Measurements from ENCODE around the gene NKAIN2. TPM values are rescaled to one million over a fixed set of nuclear protein-coding genes. Genes with fewer than 3 reads are reported as not detected.
"Not testable (repeated sequence)": the region's sequence is repeated elsewhere in the genome, so short reads cannot be mapped to it uniquely, and the experiment has no call there.

The NKAIN2 gene
- total RNA-seq, 2 donors from 2014 or later = not detected

GRCh38 chr6:124190256-124190655 is 386.6 kb downstream of the NKAIN2 start:
- H3K36me3 Mint-ChIP-seq = no peaks in the 10 kb centered on the region
- no peaks in the 10 kb centered on the region for H3K4me1 Mint-ChIP-seq (ENCODE audit: low read depth in 2 of 2)
- H3K4me3 Mint-ChIP-seq = no peak overlapping the region
- peaks cover 9% of the 10 kb centered on the region for H3K9me3 Mint-ChIP-seq
- DNase-seq (ENCODE audit: low spot score) (no peak), ATAC-seq (no peak)
- H3K27ac Mint-ChIP-seq = no peak overlapping the region
- H3K27me3 Mint-ChIP-seq = no peaks in the 10 kb centered on the region

GRCh38 chr6:124193132-124193531 is 389.5 kb downstream of the NKAIN2 start:
- no peaks in the 10 kb centered on the region for H3K27me3 Mint-ChIP-seq
- no peak overlapping the region for H3K4me3 Mint-ChIP-seq
- no peaks in the 10 kb centered on the region for H3K4me1 Mint-ChIP-seq (ENCODE audit: low read depth in 2 of 2)
- no peak for ATAC-seq
- H3K27ac Mint-ChIP-seq = no peak overlapping the region
- no peak for DNase-seq (ENCODE audit: low spot score)
- H3K36me3 Mint-ChIP-seq = peaks cover 4% of the 10 kb centered on the region
- peaks cover 6% of the 10 kb centered on the region for H3K9me3 Mint-ChIP-seq

- H3K27me3 Mint-ChIP-seq = no peaks in the 10 kb centered on the region
- no peak overlapping the region for H3K4me3 Mint-ChIP-seq
- H3K36me3 Mint-ChIP-seq = peaks cover 9% of the 10 kb centered on the region
- H3K9me3 Mint-ChIP-seq = peaks cover 9% of the 10 kb centered on the region
- H3K4me1 Mint-ChIP-seq (ENCODE audit: low read depth in 2 of 2) = no peaks in the 10 kb centered on the region
- H3K27ac Mint-ChIP-seq = no peak overlapping the region
- ATAC-seq (no peak), DNase-seq (ENCODE audit: low spot score) (no peak)
Observed at GRCh38 chr6:124197148-124197547, 393.5 kb downstream of the NKAIN2 start.

GRCh38 chr6:124199286-124199685 is 395.6 kb downstream of the NKAIN2 start:
- ATAC-seq (no peak), DNase-seq (ENCODE audit: low spot score) (no peak)
- H3K27ac Mint-ChIP-seq = no peak overlapping the region
- no peaks in the 10 kb centered on the region for H3K4me1 Mint-ChIP-seq (ENCODE audit: low read depth in 2 of 2)
- H3K9me3 Mint-ChIP-seq = peaks cover 11% of the 10 kb centered on the region
- H3K36me3 Mint-ChIP-seq = peaks cover 9% of the 10 kb centered on the region
- no peak overlapping the region for H3K4me3 Mint-ChIP-seq
- H3K27me3 Mint-ChIP-seq = no peaks in the 10 kb centered on the region

- H3K27ac Mint-ChIP-seq = no peak overlapping the region
- no peaks in the 10 kb centered on the region for H3K27me3 Mint-ChIP-seq
- peaks cover 10% of the 10 kb centered on the region for H3K9me3 Mint-ChIP-seq
- peaks cover 9% of the 10 kb centered on the region for H3K36me3 Mint-ChIP-seq
- no peak overlapping the region for H3K4me3 Mint-ChIP-seq
- ATAC-seq = no peak
- no peak for DNase-seq (ENCODE audit: low spot score)
- H3K4me1 Mint-ChIP-seq (ENCODE audit: low read depth in 2 of 2) = no peaks in the 10 kb centered on the region
Observed at GRCh38 chr6:124200661-124201060, 397.0 kb downstream of the NKAIN2 start.

- no peaks in the 10 kb centered on the region for H3K4me1 Mint-ChIP-seq (ENCODE audit: low read depth in 2 of 2)
- no peak overlapping the region for H3K27ac Mint-ChIP-seq
- peaks cover 8% of the 10 kb centered on the region for H3K9me3 Mint-ChIP-seq
- ATAC-seq (no peak), DNase-seq (ENCODE audit: low spot score) (no peak)
- no peak overlapping the region for H3K4me3 Mint-ChIP-seq
- peaks cover 5% of the 10 kb centered on the region for H3K36me3 Mint-ChIP-seq
- no peaks in the 10 kb centered on the region for H3K27me3 Mint-ChIP-seq
Observed at GRCh38 chr6:124203101-124203811, 399.6 kb downstream of the NKAIN2 start.

- no peaks in the 10 kb centered on the region for H3K4me1 Mint-ChIP-seq (ENCODE audit: low read depth in 2 of 2)
- ATAC-seq (no peak), DNase-seq (ENCODE audit: low spot score) (no peak)
- H3K9me3 Mint-ChIP-seq = peaks cover 3% of the 10 kb centered on the region
- no peak overlapping the region for H3K27ac Mint-ChIP-seq
- no peaks in the 10 kb centered on the region for H3K27me3 Mint-ChIP-seq
- no peak overlapping the region for H3K4me3 Mint-ChIP-seq
- no peaks in the 10 kb centered on the region for H3K36me3 Mint-ChIP-seq
Observed at GRCh38 chr6:124203812-124204167, 400.1 kb downstream of the NKAIN2 start.

GRCh38 chr6:124205921-124206320 is 402.3 kb downstream of the NKAIN2 start:
- peaks cover 3% of the 10 kb centered on the region for H3K9me3 Mint-ChIP-seq
- no peak overlapping the region for H3K27ac Mint-ChIP-seq
- H3K36me3 Mint-ChIP-seq = no peaks in the 10 kb centered on the region
- no peaks in the 10 kb centered on the region for H3K4me1 Mint-ChIP-seq (ENCODE audit: low read depth in 2 of 2)
- no peak for ATAC-seq
- no peak for DNase-seq (ENCODE audit: low spot score)
- H3K4me3 Mint-ChIP-seq = no peak overlapping the region
- H3K27me3 Mint-ChIP-seq = no peaks in the 10 kb centered on the region

GRCh38 chr6:124223611-124224345 is 420.1 kb downstream of the NKAIN2 start:
- H3K36me3 Mint-ChIP-seq = peaks cover 8% of the 10 kb centered on the region
- H3K4me1 Mint-ChIP-seq (ENCODE audit: low read depth in 2 of 2) = no peaks in the 10 kb centered on the region
- no peak overlapping the region for H3K4me3 Mint-ChIP-seq
- no peak overlapping the region for H3K27ac Mint-ChIP-seq
- ATAC-seq (no peak), DNase-seq (ENCODE audit: low spot score) (no peak)
- no peaks in the 10 kb centered on the region for H3K27me3 Mint-ChIP-seq
- H3K9me3 Mint-ChIP-seq = peaks cover 20% of the 10 kb centered on the region

GRCh38 chr6:124226396-124226795 is 422.7 kb downstream of the NKAIN2 start:
- Mint-ChIP-seq H3K27ac (no peak overlapping the region), H3K27me3 (no peaks in the 10 kb centered on the region), H3K4me3 (no peak overlapping the region), H3K9me3 (peaks cover 24% of the 10 kb centered on the region), H3K4me1 (ENCODE audit: low read depth in 2 of 2) (no peaks in the 10 kb centered on the region), H3K36me3 (peaks cover 10% of the 10 kb centered on the region)
- DNase-seq (ENCODE audit: low spot score) (no peak), ATAC-seq (no peak)

GRCh38 chr6:124233221-124233620 is 429.6 kb downstream of the NKAIN2 start:
- H3K27ac Mint-ChIP-seq = no peak overlapping the region
- H3K9me3 Mint-ChIP-seq = peaks cover 17% of the 10 kb centered on the region
- DNase-seq (ENCODE audit: low spot score) (no peak), ATAC-seq (no peak)
- H3K4me1 Mint-ChIP-seq (ENCODE audit: low read depth in 2 of 2) = no peaks in the 10 kb centered on the region
- peaks cover 9% of the 10 kb centered on the region for H3K36me3 Mint-ChIP-seq
- H3K4me3 Mint-ChIP-seq = no peak overlapping the region
- H3K27me3 Mint-ChIP-seq = no peaks in the 10 kb centered on the region

- no peak overlapping the region for H3K27ac Mint-ChIP-seq
- peaks cover 20% of the 10 kb centered on the region for H3K36me3 Mint-ChIP-seq
- ATAC-seq (no peak), DNase-seq (ENCODE audit: low spot score) (no peak)
- H3K9me3 Mint-ChIP-seq = peaks cover 17% of the 10 kb centered on the region
- no peaks in the 10 kb centered on the region for H3K4me1 Mint-ChIP-seq (ENCODE audit: low read depth in 2 of 2)
- H3K27me3 Mint-ChIP-seq = no peaks in the 10 kb centered on the region
- H3K4me3 Mint-ChIP-seq = no peak overlapping the region
Observed at GRCh38 chr6:124234801-124235200, 431.1 kb downstream of the NKAIN2 start.

GRCh38 chr6:124237911-124238310 is 434.2 kb downstream of the NKAIN2 start:
- Mint-ChIP-seq H3K27me3 (no peaks in the 10 kb centered on the region), H3K27ac (no peak overlapping the region), H3K4me3 (no peak overlapping the region), H3K4me1 (ENCODE audit: low read depth in 2 of 2) (no peaks in the 10 kb centered on the region), H3K9me3 (peaks cover 10% of the 10 kb centered on the region), H3K36me3 (peaks cover 11% of the 10 kb centered on the region)
- DNase-seq (ENCODE audit: low spot score) (no peak), ATAC-seq (no peak)

GRCh38 chr6:124238408-124238807 is 434.7 kb downstream of the NKAIN2 start:
- H3K4me1 Mint-ChIP-seq (ENCODE audit: low read depth in 2 of 2); H3K4me3 Mint-ChIP-seq; DNase-seq (ENCODE audit: low spot score); H3K27me3 Mint-ChIP-seq; ATAC-seq; H3K27ac Mint-ChIP-seq: not testable (repeated sequence)
- Mint-ChIP-seq H3K36me3 (peaks cover 11% of the 10 kb centered on the region), H3K9me3 (peaks cover 13% of the 10 kb centered on the region)
